H4 (cell line): ENCODE results near the gene G6PC1. TPM values are rescaled to one million over a fixed set of nuclear protein-coding genes. Genes with fewer than 3 reads are reported as not detected.
"Not testable (repeated sequence)": the region's sequence is repeated elsewhere in the genome, so short reads cannot be mapped to it uniquely, and the experiment has no call there.

Experiments
- DNase-seq: peaks from one replicate; pipeline ENCODE4 v3.0.0-alpha.2; 2015; ENCODE audit warnings: low spot score
- total RNA-seq: library from RNA; depleted of rRNA; stranded (reverse); fragments of >200 nt; shearing (Covaris generic); gene quantifications from 2 replicates; pipeline ENCODE4 v1.2.3, GENCODE V29; 2014; rRNA removed

Gene G6PC1
- not detected in 2 replicates for total RNA-seq

- no peak for DNase-seq
These were observed at the start of gene G6PC1 for GRCh38 chr17:42900460-42901331. G6PC1 (plus strand) TSS chr17:42900799; CDS start chr17:42900877, 78 bp downstream.

- no peak for DNase-seq
These were observed 49.6 kb upstream of the G6PC1 start, which contains the start of gene AOC3 for GRCh38 chr17:42850954-42851353. AOC3 (plus strand) TSS chr17:42851199; CDS start chr17:42851344, 145 bp downstream.

GRCh38 chr17:42851371-42852240 is 49.0 kb upstream of the G6PC1 start:
- DNase-seq: not testable (repeated sequence)

DNA sequence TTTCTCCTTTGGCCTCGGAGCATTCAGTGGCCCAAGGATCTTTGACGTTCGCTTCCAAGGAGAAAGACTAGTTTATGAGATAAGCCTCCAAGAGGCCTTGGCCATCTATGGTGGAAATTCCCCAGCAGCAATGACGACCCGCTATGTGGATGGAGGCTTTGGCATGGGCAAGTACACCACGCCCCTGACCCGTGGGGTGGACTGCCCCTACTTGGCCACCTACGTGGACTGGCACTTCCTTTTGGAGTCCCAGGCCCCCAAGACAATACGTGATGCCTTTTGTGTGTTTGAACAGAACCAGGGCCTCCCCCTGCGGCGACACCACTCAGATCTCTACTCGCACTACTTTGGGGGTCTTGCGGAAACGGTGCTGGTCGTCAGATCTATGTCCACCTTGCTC is 48.2 kb upstream of the G6PC1 start:
- DNase-seq: no peak

DNA sequence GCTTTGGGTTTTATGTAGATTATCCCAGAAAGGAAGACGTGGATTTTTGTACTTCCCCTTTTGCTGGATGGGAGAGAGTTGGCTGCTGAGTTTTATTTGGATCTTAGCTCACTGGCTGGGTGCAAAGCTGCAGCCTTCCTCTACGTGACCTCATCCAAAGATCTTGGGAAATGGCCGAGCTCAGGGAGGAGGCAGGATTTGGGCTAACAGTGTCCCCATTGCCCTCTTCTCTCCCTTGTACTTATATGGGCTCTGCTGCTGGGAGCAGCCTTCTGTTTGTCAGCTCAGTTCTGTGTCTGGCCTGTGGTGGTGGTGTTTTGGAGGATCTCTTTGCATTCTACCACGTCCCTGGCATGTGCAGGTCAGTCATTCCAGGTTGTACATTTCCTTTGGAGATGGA is 47.6 kb upstream of the G6PC1 start:
- no peak for DNase-seq

- DNase-seq: no peak
These were observed 47.0 kb upstream of the G6PC1 start for GRCh38 chr17:42853597-42853967.

- DNase-seq: no peak
These were observed 46.4 kb upstream of the G6PC1 start for GRCh38 chr17:42853968-42854790.

- no peak for DNase-seq
These were observed 45.5 kb upstream of the G6PC1 start for GRCh38 chr17:42855048-42855596.

DNA sequence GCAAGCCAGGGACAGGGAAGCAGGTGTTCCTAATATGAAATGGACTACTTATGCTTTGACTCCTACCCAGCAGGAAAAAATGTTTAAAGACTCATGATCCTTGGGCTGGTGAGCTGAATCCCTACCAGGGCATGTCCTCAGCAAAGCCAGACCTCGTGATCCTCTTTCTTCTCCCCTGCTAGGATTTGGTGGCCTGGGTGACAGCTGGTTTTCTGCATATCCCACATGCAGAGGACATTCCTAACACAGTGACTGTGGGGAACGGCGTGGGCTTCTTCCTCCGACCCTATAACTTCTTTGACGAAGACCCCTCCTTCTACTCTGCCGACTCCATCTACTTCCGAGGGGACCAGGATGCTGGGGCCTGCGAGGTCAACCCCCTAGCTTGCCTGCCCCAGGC is 44.5 kb upstream of the G6PC1 start:
- DNase-seq: not testable (repeated sequence)

GRCh38 chr17:42856516-42856915 is 44.1 kb upstream of the G6PC1 start:
- not testable (repeated sequence) for DNase-seq

- DNase-seq: no peak
These were observed 43.2 kb upstream of the G6PC1 start for GRCh38 chr17:42857389-42857788.

DNA sequence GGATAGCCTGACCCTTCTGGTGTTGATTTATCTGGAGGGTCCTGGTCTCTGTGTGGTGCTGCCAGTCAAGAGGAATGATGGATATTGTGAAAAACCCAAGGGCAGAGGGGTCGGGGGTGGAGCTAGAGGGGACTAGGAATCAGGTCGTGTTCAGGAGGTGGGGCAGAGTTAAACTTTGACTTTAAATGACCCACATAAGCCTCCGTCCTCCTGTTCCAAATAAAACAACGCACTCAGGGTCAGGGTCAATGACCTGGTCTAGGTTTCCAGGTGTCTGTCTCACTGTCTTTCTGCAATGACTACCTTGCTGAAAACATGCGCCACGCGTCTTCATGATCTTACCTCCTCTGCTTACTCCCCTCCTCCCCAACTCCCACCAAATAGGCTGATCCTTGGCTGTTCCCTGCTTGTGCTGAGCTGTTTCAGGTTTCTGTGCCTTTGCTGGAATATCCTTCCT is 34.9 kb upstream of the G6PC1 start:
- no peak for DNase-seq

- DNase-seq: no peak
These were observed 34.4 kb upstream of the G6PC1 start for GRCh38 chr17:42866216-42866615.

GRCh38 chr17:42866631-42867575 is 33.7 kb upstream of the G6PC1 start:
- DNase-seq: no peak

DNA sequence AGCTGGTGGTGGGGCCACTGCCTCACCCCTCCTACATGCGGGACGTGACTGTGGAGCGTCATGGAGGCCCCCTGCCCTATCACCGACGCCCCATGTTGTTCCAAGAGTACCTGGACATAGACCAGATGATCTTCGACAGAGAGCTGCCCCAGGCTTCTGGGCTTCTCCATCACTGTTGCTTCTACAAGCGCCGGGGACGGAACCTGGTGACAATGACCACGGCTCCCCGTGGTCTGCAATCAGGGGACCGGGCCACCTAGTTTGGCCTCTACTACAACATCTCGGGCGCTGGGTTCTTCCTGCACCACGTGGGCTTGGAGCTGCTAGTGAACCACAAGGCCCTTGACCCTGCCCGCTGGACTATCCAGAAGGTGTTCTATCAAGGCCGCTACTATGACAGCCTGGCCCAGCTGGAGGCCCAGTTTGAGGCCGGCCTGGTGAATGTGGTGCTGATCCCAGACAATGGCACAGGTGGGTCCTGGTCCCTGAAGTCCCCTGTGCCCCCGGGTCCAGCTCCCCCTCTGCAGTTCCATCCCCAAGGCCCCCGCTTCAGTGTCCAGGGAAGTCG is 32.8 kb upstream of the G6PC1 start:
- DNase-seq: not testable (repeated sequence)

- no peak for DNase-seq
These were observed 32.3 kb upstream of the G6PC1 start for GRCh38 chr17:42868338-42868737.

DNA sequence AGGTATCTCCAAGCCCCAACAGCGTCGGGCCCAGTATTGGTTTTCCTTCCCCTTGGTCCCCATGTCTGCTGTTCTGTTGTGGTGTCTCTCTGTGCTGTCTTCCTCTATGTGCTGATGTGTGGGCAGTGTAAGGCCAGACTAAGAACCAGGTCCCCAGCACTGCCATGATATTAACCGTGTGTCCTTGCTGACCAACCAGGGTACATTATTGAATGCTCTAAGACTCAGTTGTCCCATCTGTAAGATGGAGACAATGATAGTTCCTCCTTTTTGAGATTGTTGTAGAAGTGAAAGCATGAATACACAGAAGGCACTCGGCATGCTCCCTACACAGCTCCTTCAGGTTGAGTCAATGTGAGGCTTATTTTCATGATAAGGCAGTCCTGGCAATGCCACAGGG is 29.0 kb upstream of the G6PC1 start:
- DNase-seq: no peak

GRCh38 chr17:42872251-42872965 is 28.2 kb upstream of the G6PC1 start:
- DNase-seq: no peak

GRCh38 chr17:42873315-42873714 is 27.3 kb upstream of the G6PC1 start:
- no peak for DNase-seq
